Fibroblast of the aortic adventitia (primary cell): ENCODE measurements around the gene FBXL15. TPM values are rescaled to one million over a fixed set of nuclear protein-coding genes. Genes with fewer than 3 reads are reported as not detected.

Source experiments
- DNase-seq: peaks from one replicate; pipeline ENCODE4 v3.0.0-alpha.2; 2010; ENCODE audit warnings: low read depth
- H3K4me3 ChIP-seq: 2 replicates; pipeline ENCODE4 v1.5.1; 2011; ENCODE audit warnings: low read depth, mild to moderate bottlenecking, control low read depth, low read length, moderate library complexity
- total RNA-seq: library from RNA; depleted of rRNA; stranded (reverse); fragments of >200 nt; gene quantifications from 2 replicates; pipeline ENCODE4 v1.2.3, GENCODE V29; 2012; ENCODE audit warnings: low replicate concordance
- TF ChIP-seq, protein P1 (sequence below): IDR thresholded peaks from 2 replicates; pipeline ENCODE4 v1.5.1; 2011; ENCODE audit warnings: mild to moderate bottlenecking, low read length, control low read depth, inconsistent platforms; ENCODE audit not compliant: insufficient read depth

The FBXL15 gene
- total RNA-seq, 1 donor: 5.2 TPM

DNA sequence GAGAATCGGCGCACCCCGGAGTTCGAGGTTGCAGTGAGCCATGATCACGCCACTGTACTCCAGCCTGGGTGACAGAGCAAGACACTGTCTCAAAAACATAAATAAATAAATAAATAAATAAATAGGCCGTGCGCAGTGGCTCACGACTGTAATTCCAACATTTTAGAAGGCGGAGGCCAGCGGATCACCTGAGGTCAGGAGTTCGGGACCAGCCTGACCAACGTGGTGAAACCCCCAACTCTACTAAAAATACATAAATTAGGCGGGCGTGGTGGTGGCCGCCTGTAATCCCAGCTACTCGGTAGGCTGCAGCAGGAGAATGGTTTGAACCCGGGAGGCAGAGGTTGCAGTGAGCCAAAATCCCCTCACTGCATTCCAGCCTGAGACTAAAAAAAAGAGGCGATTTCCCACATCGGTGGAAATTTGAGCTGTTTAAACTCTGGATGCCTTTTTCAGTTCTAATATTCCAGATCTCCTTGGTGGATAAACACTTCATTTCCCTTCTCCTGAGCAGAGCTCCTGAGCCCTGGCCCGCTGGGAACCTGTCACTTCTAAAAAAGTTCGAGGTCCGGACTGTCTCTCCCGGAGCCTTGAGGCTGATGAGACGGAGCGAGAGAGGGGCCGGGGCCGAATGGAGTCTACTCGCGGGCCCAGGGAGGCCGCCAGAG, 27.1 kb upstream of the FBXL15 start:
- peak overlapping the region; percentile 85 for H3K4me3 ChIP-seq
- DNase-seq: no peak
- TF ChIP-seq, protein P1, sequence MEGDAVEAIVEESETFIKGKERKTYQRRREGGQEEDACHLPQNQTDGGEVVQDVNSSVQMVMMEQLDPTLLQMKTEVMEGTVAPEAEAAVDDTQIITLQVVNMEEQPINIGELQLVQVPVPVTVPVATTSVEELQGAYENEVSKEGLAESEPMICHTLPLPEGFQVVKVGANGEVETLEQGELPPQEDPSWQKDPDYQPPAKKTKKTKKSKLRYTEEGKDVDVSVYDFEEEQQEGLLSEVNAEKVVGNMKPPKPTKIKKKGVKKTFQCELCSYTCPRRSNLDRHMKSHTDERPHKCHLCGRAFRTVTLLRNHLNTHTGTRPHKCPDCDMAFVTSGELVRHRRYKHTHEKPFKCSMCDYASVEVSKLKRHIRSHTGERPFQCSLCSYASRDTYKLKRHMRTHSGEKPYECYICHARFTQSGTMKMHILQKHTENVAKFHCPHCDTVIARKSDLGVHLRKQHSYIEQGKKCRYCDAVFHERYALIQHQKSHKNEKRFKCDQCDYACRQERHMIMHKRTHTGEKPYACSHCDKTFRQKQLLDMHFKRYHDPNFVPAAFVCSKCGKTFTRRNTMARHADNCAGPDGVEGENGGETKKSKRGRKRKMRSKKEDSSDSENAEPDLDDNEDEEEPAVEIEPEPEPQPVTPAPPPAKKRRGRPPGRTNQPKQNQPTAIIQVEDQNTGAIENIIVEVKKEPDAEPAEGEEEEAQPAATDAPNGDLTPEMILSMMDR: peak; percentile 93

- H3K4me3 ChIP-seq: peak overlapping the region; percentile 85
- DNase-seq: peak; percentile 94
- TF ChIP-seq, protein P1: no peak
These were observed 26.4 kb upstream of the FBXL15 start for GRCh38 chr10:102394079-102394800.

DNA sequence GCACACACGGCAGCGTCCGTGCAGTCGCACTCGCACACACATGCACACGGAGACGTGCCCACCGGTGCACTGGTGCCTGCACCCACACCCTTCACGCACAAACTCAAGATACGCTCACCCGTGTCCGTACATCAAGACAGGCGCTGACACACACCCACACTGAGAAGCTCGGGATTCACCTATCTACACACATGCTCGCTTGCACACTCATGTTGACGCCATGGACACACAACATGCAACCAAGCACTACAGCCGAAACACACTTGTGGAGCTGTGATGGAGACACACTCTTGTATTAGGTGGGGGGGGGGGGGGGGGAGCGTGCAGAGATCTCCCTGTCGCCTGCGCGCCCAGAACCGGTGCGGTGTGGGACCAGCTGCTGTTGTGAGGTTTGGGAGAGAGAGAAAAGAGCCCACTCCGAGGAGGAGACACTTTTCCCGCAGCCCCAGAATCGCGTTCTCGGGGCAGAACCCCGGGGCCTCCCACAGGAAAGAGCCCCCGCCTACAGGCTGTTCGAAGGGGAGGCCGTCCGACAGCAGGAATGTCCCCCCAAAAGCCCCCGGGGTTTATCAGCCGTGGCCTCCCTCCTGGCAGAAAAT, 25.7 kb upstream of the FBXL15 start:
- peak; percentile 47 for DNase-seq
- H3K4me3 ChIP-seq: peak overlapping the region; percentile 85
- TF ChIP-seq, protein P1: no peak

DNA sequence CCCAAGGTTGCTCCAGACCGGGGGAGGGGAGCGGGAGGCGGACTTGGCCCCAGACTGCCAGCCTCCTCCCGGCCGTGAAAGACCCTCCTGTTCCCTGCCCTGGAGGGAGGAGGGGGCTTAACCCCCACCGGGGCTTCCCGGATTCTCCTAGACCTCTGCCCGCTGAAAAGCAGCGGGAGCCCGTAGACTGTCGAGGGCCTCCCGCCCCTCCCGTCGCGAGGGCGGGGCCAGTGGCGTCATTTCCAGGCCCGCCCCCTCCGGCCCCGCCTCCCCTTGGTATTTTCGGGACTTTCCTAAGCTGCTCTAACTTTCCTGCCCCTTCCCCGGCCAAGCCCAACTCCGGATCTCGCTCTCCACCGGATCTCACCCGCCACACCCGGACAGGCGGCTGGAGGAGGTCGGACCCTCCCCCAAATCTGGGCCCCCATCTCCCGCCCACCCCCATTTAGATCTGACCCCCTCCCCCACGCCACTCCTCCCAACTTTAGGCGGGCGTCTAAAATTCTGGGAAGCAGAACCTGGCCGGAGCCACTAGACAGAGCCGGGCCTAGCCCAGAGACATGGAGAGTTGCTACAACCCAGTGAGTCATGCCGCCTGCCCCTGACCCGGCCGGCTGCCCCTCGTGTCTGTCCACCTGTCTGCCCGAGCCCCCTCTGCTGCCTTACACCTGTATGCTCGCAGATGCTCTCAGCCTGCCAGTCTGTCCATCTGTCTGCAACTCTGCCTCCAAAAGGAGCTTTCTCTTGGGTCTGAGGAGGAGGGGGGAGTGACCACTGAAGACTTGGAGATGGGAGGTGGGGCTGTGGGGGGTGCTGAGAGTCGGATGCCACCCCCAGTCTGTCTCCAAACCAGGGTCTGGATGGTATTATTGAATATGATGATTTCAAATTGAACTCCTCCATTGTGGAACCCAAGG, 25.0 kb upstream of the FBXL15 start, which contains the start of gene NFKB2:
TSS of gene NFKB2 (plus strand) at position 306 of the 917 bp plus-strand sequence. CDS start at position 561, 255 bp downstream.
- peak; percentile 87 for DNase-seq
- peak within 1 kb of the TSS; percentile 85 for H3K4me3 ChIP-seq
- TF ChIP-seq, protein P1: no peak

- TF ChIP-seq, protein P1: no peak
- no peak for DNase-seq
- peak overlapping the region; percentile 85 for H3K4me3 ChIP-seq
These were observed 24.4 kb upstream of the FBXL15 start for GRCh38 chr10:102396317-102396650.

GRCh38 chr10:102396730-102397151, 23.9 kb upstream of the FBXL15 start:
- H3K4me3 ChIP-seq: peak overlapping the region; percentile 85
- DNase-seq: no peak
- TF ChIP-seq, protein P1: no peak
